H9 (cell line): Measurements from ENCODE around the gene MAP2K7. TPM values are rescaled to one million over a fixed set of nuclear protein-coding genes. Genes with fewer than 3 reads are reported as not detected.

Experiments used
- DNase-seq: peaks from one replicate; pipeline ENCODE4 v3.0.0-alpha.2; 2017
- H2AFZ ChIP-seq: one replicate; pipeline ENCODE4 v1.6.1; 2013; ENCODE audit warnings: mild to moderate bottlenecking, low read length, control low read depth, moderate library complexity
- H2AK5ac ChIP-seq: 2 replicates; pipeline ENCODE4 v1.6.1; 2013; ENCODE audit warnings: low read length, control low read depth, mixed read lengths; ENCODE audit not compliant: insufficient read length
- H2BK120ac ChIP-seq: one replicate; pipeline ENCODE4 v1.6.1; 2013; ENCODE audit warnings: low read depth, mild to moderate bottlenecking, low read length, control low read depth, inconsistent platforms; ENCODE audit not compliant: poor library complexity, severe bottlenecking
- H2BK12ac ChIP-seq: 2 replicates; pipeline ENCODE4 v1.6.1; 2013; ENCODE audit warnings: low read length, control low read depth, mixed read lengths, low read depth; ENCODE audit not compliant: insufficient read length
- H2BK15ac ChIP-seq: 2 replicates; pipeline ENCODE4 v1.6.1; 2013; ENCODE audit warnings: low read depth, low read length, control low read depth
- H2BK20ac ChIP-seq: one replicate; pipeline ENCODE4 v1.6.1; 2013; ENCODE audit warnings: low read depth, mild to moderate bottlenecking, low read length, control low read depth, inconsistent platforms; ENCODE audit not compliant: poor library complexity, severe bottlenecking
- H2BK5ac ChIP-seq: 2 replicates; pipeline ENCODE4 v1.6.1; 2013; ENCODE audit warnings: low read length, control low read depth, mixed read lengths; ENCODE audit not compliant: insufficient read length
- H3K14ac ChIP-seq: 2 replicates; pipeline ENCODE4 v1.6.1; 2013; ENCODE audit warnings: low read length, control low read depth; ENCODE audit not compliant: insufficient read depth
- H3K18ac ChIP-seq: 2 replicates; pipeline ENCODE4 v1.6.1; 2013; ENCODE audit warnings: low read depth, mild to moderate bottlenecking, mixed read lengths, low read length, control low read depth; ENCODE audit not compliant: insufficient read length
- H3K23ac ChIP-seq: 2 replicates; pipeline ENCODE4 v1.6.1; 2013; ENCODE audit warnings: low read length, control low read depth, mixed read lengths, low read depth; ENCODE audit not compliant: insufficient read length
- H3K23me2 ChIP-seq: 2 replicates; pipeline ENCODE4 v1.6.1; 2013; ENCODE audit warnings: low read depth, mild to moderate bottlenecking, mixed read lengths, low read length, control low read depth; ENCODE audit not compliant: insufficient read length, poor library complexity, severe bottlenecking
- H3K27ac ChIP-seq: 2 replicates; pipeline ENCODE4 v1.5.1; 2013; ENCODE audit warnings: low read length, control low read depth, mixed read lengths, low read depth; ENCODE audit not compliant: insufficient read length
- H3K27me3 ChIP-seq: 2 replicates; pipeline ENCODE4 v1.6.1; 2013; ENCODE audit warnings: low read length, control low read depth, inconsistent platforms; ENCODE audit not compliant: insufficient read depth
- H3K4ac ChIP-seq: 2 replicates; pipeline ENCODE4 v1.6.1; 2013; ENCODE audit warnings: low read depth, mild to moderate bottlenecking, control low read depth, inconsistent platforms, low read length, moderate library complexity
- H3K4me1 ChIP-seq: 2 replicates; pipeline ENCODE4 v1.6.1; 2013; ENCODE audit warnings: low read length, control low read depth, inconsistent platforms; ENCODE audit not compliant: insufficient read depth
- H3K4me2 ChIP-seq: 2 replicates; pipeline ENCODE4 v1.6.1; 2013; ENCODE audit warnings: low read length, control low read depth, mixed read lengths; ENCODE audit not compliant: insufficient read length, insufficient read depth
- H3K56ac ChIP-seq: 2 replicates; pipeline ENCODE4 v1.6.1; 2013; ENCODE audit warnings: low read depth, mild to moderate bottlenecking, mixed read lengths, low read length, control low read depth; ENCODE audit not compliant: insufficient read length
- H3K79me1 ChIP-seq: 2 replicates; pipeline ENCODE4 v1.6.1; 2013; ENCODE audit warnings: low read depth, mild to moderate bottlenecking, moderate library complexity, low read length, control low read depth, inconsistent platforms; ENCODE audit not compliant: insufficient read depth, poor library complexity, severe bottlenecking
- H3K79me2 ChIP-seq: 2 replicates; pipeline ENCODE4 v1.6.1; 2013; ENCODE audit warnings: low read length, control low read depth, inconsistent platforms; ENCODE audit not compliant: insufficient read depth
- H3K9ac ChIP-seq: 2 replicates; pipeline ENCODE4 v1.6.1; 2013; ENCODE audit warnings: low read length, control low read depth, mixed read lengths; ENCODE audit not compliant: insufficient read length; ENCODE audit errors: extremely low read depth
- H3K9me3 ChIP-seq: one replicate; pipeline ENCODE4 v1.6.1; 2013; ENCODE audit warnings: low read depth, low read length, inconsistent platforms; ENCODE audit not compliant: control insufficient read depth
- H3T11ph ChIP-seq: one replicate; pipeline ENCODE4 v1.6.1; 2013; ENCODE audit warnings: mild to moderate bottlenecking, low read length, control low read depth, inconsistent platforms
- H4K20me1 ChIP-seq: one replicate; pipeline ENCODE4 v1.6.1; 2013; ENCODE audit not compliant: control insufficient read depth, insufficient read length, insufficient read depth
- H4K5ac ChIP-seq: 2 replicates; pipeline ENCODE4 v1.6.1; 2013; ENCODE audit warnings: low read depth, mild to moderate bottlenecking, mixed read lengths, low read length, control low read depth; ENCODE audit not compliant: insufficient read length
- H4K8ac ChIP-seq: replicated peaks from 2 replicates; pipeline ENCODE4 v1.6.1; 2013; ENCODE audit warnings: low read length, control low read depth, mixed read lengths, low read depth; ENCODE audit not compliant: insufficient read length
- H4K91ac ChIP-seq: 2 replicates; pipeline ENCODE4 v1.6.1; 2013; ENCODE audit warnings: low read depth, mild to moderate bottlenecking, moderate library complexity, mixed read lengths, low read length, control low read depth; ENCODE audit not compliant: insufficient read length
- H3K27ac Mint-ChIP-seq, 3 experiments: 2 replicates in 2 of 3; 3 replicates in 1 of 3; pipeline ENCODE4 v1.8.0; 2020 to 2021; ENCODE audit warnings: mixed read lengths in 3 of 3, mild to moderate bottlenecking in 1 of 3, moderate library complexity in 1 of 3
- H3K27me3 Mint-ChIP-seq: 2 replicates; pipeline ENCODE4 v1.8.0; 2021; ENCODE audit warnings: low read depth, mild to moderate bottlenecking, moderate library complexity, mixed read lengths
- H3K36me3 Mint-ChIP-seq, 3 experiments: 2 replicates in 2 of 3; 3 replicates in 1 of 3; pipeline ENCODE4 v1.8.0; 2020 to 2021; ENCODE audit warnings: low read depth in 3 of 3, mixed read lengths in 3 of 3; ENCODE audit not compliant: insufficient read depth in 1 of 3
- H3K4me1 Mint-ChIP-seq, 2 experiments: 2 replicates each; pipeline ENCODE4 v1.8.0; 2020; ENCODE audit warnings: mixed read lengths in 2 of 2
- H3K4me3 Mint-ChIP-seq, 2 experiments: 2 replicates in 1 of 2; 3 replicates in 1 of 2; pipeline ENCODE4 v1.8.0; 2020 to 2021; ENCODE audit warnings: mild to moderate bottlenecking in 2 of 2, mixed read lengths in 2 of 2, moderate library complexity in 1 of 2
- H3K9me3 Mint-ChIP-seq, 2 experiments: 2 replicates in 1 of 2; 3 replicates in 1 of 2; pipeline ENCODE4 v1.8.0; 2020; ENCODE audit warnings: mild to moderate bottlenecking in 2 of 2, mixed read lengths in 2 of 2, moderate library complexity in 1 of 2
- CTCF ChIP-seq: fragments of 200-600 bp; sonication (generic); conservative IDR thresholded peaks from 3 replicates; pipeline ENCODE4 v1.8.0; 2021; ENCODE audit warnings: antibody characterized with exemption, mild to moderate bottlenecking
- WGBS: extraction: QIAGEN DNeasy Blood & Tissue Kit; methylation state at CpG from one replicate; pipeline ENCODE4 v1.1.7; 2013; ENCODE audit warnings: missing lambda C conversion rate, low lambda C conversion rate, mixed read lengths; ENCODE audit not compliant: insufficient read length; ENCODE audit errors: extremely low coverage; 5-methylcytosine and 5-hydroxymethylcytosine counted together
- total RNA-seq: library from RNA; stranded (reverse); gene quantifications from 2 replicates; pipeline ENCODE4 v1.2.1, GENCODE V29; 2021

The MAP2K7 gene
- total RNA-seq, 1 experiment from 2014 or later: 48.1 TPM

DNA sequence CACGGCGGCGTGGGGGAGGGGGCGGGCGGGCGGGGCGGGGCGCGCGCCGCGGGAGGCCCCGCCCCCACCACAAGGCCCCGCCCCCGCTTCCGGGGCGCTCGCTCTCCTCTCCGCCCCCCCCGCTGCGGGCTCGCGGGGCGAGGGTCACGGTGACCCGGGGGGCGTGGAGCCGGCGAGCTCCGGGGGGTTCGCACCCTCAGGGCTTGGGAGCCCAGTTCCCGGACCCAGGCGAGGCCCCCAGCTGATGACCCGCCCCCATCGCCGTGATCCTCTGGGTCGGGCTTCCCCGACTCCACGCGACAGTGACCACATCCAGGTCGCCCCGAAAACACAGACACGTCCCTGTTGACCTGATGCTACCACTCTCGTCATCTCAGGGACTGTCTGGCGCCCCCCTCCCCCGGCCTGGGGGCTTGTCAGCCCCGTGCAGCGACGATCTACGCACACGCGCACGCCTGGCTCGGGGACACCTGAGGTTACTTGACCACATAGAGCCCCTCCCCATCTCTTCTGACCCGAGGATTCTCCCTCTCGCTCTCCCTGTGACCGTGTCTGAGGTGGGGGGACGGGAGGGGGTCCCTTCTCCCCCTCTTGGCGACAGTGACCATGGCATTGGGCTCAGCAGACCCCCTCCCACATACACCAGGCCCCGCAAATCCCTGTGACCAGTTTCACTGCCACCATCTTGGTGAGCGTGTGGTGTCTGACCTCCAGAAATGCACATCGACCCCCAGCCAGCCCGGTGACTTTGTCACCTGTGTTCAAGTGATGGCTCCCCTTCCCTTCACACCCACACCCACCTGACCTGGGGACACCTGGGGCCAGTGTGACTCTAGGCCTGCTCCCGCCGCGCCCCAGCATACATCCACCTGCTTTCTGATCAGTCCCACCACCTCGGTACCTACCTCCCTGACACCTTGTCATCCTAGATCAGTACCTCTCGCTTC, 670 bp downstream of the MAP2K7 start:
- no peak overlapping the region for H4K91ac ChIP-seq
- Mint-ChIP-seq H3K36me3 (peaks cover 10 to 20% (median 12%) of the 10 kb centered on the region in 3 experiments), H3K4me1 (peaks cover 15 to 24% of the 10 kb centered on the region in 2 experiments), H3K9me3 (no peaks in the 10 kb centered on the region; a peak in 3 of 5 replicates), H3K27ac (peak overlapping the region; percentile 81 to 97 (median 94); a peak in 5 of 7 replicates), H3K4me3 (peak overlapping the region; percentile 86 to 93), H3K27me3 (peaks cover 3% of the 10 kb centered on the region)
- H3K23me2 ChIP-seq: peaks cover 19% of the 10 kb centered on the region
- no peak overlapping the region for H2BK120ac ChIP-seq
- no peak overlapping the region for H4K5ac ChIP-seq
- peak overlapping the region; percentile 12 for H3K9ac ChIP-seq
- H3K23ac ChIP-seq: no peak overlapping the region
- WGBS: no CpG with 5 or more reads among the region's 68 CpGs
- H2BK15ac ChIP-seq: no peak overlapping the region
- H3T11ph ChIP-seq: no peak overlapping the region
- no peak overlapping the region for H2BK12ac ChIP-seq
- no peak overlapping the region for H2AK5ac ChIP-seq
- H3K18ac ChIP-seq: peak overlapping the region; percentile 52
- no peak overlapping the region for H4K8ac ChIP-seq
- no peak for TF ChIP-seq CTCF
- H2AFZ ChIP-seq: no peak overlapping the region
- DNase-seq: no peak
- no peaks in the 10 kb centered on the region for H4K20me1 ChIP-seq
- H3K79me2 ChIP-seq: peaks cover 6% of the 10 kb centered on the region; the same call in 1 of the 2 replicates
- no peaks in the 10 kb centered on the region for H3K79me1 ChIP-seq
- H3K14ac ChIP-seq: peak overlapping the region; percentile 73
- H3K27ac ChIP-seq: no peak overlapping the region
- H2BK5ac ChIP-seq: no peak overlapping the region
- no peaks in the 10 kb centered on the region for H3K9me3 ChIP-seq
- H3K56ac ChIP-seq: no peak overlapping the region
- no peaks in the 10 kb centered on the region for H3K27me3 ChIP-seq
- H3K4me2 ChIP-seq: peak overlapping the region; percentile 91
- H3K4me1 ChIP-seq: 0 out of 2 replicates have a peak, but pooled peaks cover 4% of the 10 kb centered on the region
- no peak overlapping the region for H2BK20ac ChIP-seq
- H3K4ac ChIP-seq: no peak overlapping the region
